Colonic mucosa (tissue), 4 donors: ENCODE results near the gene SLC12A5. TPM values are rescaled to one million over a fixed set of nuclear protein-coding genes. Genes with fewer than 3 reads are reported as not detected.

Source experiments
- DNase-seq: peaks from one replicate; pipeline ENCODE4 v3.0.0-alpha.2; 2020
- H3K27ac ChIP-seq: fragments of 200-600 bp; one replicate; pipeline ENCODE4 v1.8.0; 2021
- H3K27me3 ChIP-seq: fragments of 200-600 bp; one replicate; pipeline ENCODE4 v1.8.0; 2021
- H3K36me3 ChIP-seq: fragments of 200-600 bp; one replicate; pipeline ENCODE4 v1.8.0; 2021
- H3K4me1 ChIP-seq: fragments of 200-600 bp; one replicate; pipeline ENCODE4 v1.8.0; 2021; ENCODE audit warnings: mild to moderate bottlenecking
- H3K4me3 ChIP-seq: fragments of 200-600 bp; one replicate; pipeline ENCODE4 v1.8.0; 2021
- H3K9ac ChIP-seq, 2 donors: one replicate each; pipeline ENCODE4 v1.7.0; 2013; ENCODE audit warnings: control low read depth in 2 of 2, low read depth in 2 of 2, low read length in 2 of 2
- H3K9me3 ChIP-seq: fragments of 200-600 bp; one replicate; pipeline ENCODE4 v1.8.0; 2021
- intact Hi-C: fragments of 100-400 bp; cut with DNase I; formaldehyde crosslinking; loops from one replicate; pipeline ENCODE4 v1.14.1; 2022
- total RNA-seq, 2 donors: library from RNA; stranded (reverse); fragmentation: NEBNext Ultra II Directional in 1 of 2; extraction: Animal tissue kit (Norgen Biotek cat#: 25700) in 1 of 2; gene quantifications; one replicate each; pipeline ENCODE4 v1.2.1, GENCODE V29; 2021
- TF ChIP-seq, protein P1 (sequence below): fragments of 200-600 bp; IDR thresholded peaks from one replicate; pipeline ENCODE4 v1.8.0; 2022; ENCODE audit warnings: antibody characterized with exemption, mild to moderate bottlenecking
- donor health status: healthy.
- donor health status: DM: no; HTN: no; CAD: no.
- donor health status: DM: no; HTN: no; CAD: no.

Gene SLC12A5
- total RNA-seq, 2 donors from 2014 or later: 0.96 TPM; not detected in 1

DNA sequence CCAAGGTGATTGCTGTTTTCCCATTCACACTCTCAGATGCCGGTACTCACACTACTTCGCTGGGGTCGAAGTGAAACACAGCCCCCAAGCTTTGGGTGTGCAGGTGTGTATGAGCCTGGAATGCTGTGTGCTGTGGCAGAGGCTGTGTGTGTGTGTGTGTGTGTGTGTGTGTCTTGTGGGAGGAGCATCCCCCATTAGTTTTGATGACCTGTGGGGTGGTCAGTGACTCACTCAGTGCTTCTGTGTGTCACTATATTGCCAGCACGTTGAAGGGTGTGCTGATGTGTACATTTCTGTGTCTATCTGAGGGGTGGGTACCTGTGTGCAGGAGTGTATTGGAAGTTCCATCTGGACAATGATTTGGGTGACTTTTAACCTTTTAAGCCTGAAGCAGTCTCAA, 5.0 kb upstream of the SLC12A5 start:
- intact Hi-C loops: loop anchor here (5.0 kb wide), 1 partner anchor 153 kb away; no protein-coding TSS in a partner anchor

DNA sequence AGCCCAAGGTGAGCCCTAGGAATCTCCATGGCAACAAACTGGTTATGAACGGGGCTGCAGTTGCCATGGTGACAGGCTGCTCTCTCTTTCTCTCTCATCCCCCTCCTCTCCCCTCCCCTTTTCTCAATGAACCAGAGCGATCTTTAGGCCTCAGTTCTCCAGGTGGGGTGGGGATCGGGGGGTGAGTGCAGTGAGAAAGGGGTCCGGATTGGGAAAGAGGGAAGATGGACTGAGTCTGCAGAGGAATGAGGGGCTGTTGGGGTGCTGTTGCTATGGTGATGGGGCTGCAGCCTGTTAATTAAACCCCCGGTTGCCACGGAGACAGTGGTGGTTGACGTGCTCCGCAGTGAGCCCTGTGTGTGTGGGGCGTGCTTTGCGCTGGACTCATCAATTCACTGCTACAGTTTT, 3.6 kb upstream of the SLC12A5 start:
- Histone ChIP-seq H3K9ac (no peak overlapping the region), H3K4me1 (no peaks in the 10 kb centered on the region), H3K36me3 (no peaks in the 10 kb centered on the region), H3K4me3 (no peak overlapping the region), H3K27me3 (peaks cover 15% of the 10 kb centered on the region), H3K27ac (no peak overlapping the region), H3K9me3 (no peaks in the 10 kb centered on the region)
- no peak for DNase-seq
- intact Hi-C loops: no loop called here
- TF ChIP-seq, protein P1, sequence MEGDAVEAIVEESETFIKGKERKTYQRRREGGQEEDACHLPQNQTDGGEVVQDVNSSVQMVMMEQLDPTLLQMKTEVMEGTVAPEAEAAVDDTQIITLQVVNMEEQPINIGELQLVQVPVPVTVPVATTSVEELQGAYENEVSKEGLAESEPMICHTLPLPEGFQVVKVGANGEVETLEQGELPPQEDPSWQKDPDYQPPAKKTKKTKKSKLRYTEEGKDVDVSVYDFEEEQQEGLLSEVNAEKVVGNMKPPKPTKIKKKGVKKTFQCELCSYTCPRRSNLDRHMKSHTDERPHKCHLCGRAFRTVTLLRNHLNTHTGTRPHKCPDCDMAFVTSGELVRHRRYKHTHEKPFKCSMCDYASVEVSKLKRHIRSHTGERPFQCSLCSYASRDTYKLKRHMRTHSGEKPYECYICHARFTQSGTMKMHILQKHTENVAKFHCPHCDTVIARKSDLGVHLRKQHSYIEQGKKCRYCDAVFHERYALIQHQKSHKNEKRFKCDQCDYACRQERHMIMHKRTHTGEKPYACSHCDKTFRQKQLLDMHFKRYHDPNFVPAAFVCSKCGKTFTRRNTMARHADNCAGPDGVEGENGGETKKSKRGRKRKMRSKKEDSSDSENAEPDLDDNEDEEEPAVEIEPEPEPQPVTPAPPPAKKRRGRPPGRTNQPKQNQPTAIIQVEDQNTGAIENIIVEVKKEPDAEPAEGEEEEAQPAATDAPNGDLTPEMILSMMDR: no peak

More for the DNA sequence above, 5.0 kb upstream of the SLC12A5 start:
- H3K9ac ChIP-seq: no peak overlapping the region
- H3K27me3 ChIP-seq: peaks cover 6% of the 10 kb centered on the region
- H3K4me3 ChIP-seq: no peak overlapping the region
- TF ChIP-seq, protein P1: no peak
- H3K9me3 ChIP-seq: no peaks in the 10 kb centered on the region
- no peaks in the 10 kb centered on the region for H3K36me3 ChIP-seq
- no peak overlapping the region for H3K27ac ChIP-seq
- H3K4me1 ChIP-seq: no peaks in the 10 kb centered on the region
- no peak for DNase-seq

DNA sequence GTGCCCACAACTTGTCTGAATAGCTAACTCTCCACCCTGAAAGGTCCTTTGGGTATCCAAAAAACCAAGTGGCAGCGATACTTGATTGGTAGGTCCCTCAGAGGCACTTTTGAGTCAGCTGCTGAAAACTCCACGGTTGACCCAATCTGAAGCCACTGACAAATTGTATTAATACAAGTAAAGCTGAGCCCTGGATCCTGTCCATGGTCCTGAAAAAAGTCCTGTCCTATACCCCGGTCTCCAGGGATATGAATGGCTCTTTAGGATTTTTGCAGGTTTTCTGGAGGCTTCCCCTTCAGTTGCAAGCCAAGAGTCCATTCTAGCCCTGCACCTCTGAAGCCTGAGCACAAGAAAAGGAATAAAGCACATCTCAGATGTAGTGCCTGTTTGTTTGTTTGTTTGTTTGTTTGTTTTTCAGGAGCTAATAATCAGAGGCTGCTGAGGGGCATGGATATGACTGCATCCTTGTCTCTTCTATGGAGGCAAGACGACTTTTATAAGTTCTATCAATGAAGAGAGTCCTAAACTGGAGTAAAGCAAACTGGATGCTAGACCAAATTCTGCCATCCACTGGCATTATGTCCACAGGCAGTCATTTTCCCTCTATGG, 1.7 kb upstream of the SLC12A5 start:
- TF ChIP-seq, protein P1: no peak
- intact Hi-C loops: no loop called here
- no peak overlapping the region for H3K27ac ChIP-seq
- no peaks in the 10 kb centered on the region for H3K4me1 ChIP-seq
- no peak overlapping the region for H3K4me3 ChIP-seq
- H3K27me3 ChIP-seq: peaks cover 32% of the 10 kb centered on the region
- no peak overlapping the region for H3K9ac ChIP-seq
- H3K36me3 ChIP-seq: no peaks in the 10 kb centered on the region
- peak; percentile 36 for DNase-seq
- H3K9me3 ChIP-seq: no peaks in the 10 kb centered on the region

DNA sequence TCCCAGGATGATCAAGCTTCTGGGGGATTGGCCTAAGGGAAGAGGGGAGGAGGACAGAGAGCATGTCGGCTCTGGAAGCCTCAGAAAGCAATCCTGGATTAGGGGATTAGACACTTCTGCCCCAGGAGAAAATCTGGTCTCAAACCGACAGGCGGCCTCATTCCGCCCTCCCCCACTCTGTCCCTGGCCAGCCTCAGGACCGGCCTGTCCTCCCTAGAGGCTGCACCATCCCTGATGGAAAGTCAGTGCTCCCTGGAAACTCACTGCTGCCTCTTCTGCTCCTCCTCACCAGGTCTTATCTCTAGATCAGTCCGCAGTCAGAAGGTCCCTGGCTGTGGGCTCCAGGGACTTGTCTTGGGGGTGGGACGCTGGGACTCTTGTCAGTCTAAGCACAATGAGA, 905 bp upstream of the SLC12A5 start:
- Histone ChIP-seq H3K27ac (no peak overlapping the region), H3K36me3 (no peaks in the 10 kb centered on the region), H3K27me3 (peaks cover 35% of the 10 kb centered on the region), H3K9ac (no peak overlapping the region), H3K4me1 (no peaks in the 10 kb centered on the region), H3K9me3 (no peaks in the 10 kb centered on the region), H3K4me3 (no peak overlapping the region)
- intact Hi-C loops: no loop called here
- DNase-seq: no peak
- TF ChIP-seq, protein P1: no peak

DNA sequence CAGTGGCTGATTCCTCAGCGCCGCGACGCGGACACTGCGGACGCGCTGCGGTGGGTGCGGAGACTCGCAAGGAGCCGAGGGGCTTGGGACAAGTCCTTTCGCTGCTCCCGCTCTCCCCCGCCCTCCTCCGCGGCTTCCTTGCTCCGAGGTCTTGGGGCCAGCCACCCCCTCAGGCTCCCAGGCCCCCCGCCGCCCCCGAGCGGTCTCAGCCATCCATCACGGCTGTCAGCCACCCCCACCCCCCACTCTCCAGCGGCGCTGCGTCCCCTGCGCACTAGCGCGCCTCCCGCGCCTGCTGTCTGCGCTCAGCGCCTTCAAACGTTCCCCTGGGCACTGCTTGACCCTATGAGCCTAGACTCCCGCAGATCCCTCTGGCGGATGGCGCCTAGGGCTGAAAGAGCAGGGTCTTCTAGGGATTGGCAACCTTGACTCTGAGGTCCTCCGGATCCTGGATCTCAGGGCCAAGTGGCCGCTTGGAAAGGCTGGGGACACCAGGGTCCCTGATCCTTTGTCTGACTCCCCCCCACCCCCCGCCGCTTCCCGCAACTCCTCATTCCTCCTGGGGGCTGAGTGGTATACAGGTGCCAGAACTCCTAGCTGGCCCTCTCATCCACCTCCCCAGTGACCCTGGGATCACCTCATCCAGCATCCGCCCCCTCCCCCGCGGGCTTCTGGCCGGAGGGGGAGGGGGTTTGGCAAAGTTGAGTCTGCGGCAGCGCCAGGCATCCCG, 1.4 kb downstream of the SLC12A5 start:
- no peaks in the 10 kb centered on the region for H3K36me3 ChIP-seq
- intact Hi-C loops: no loop called here
- H3K27ac ChIP-seq: no peak overlapping the region
- no peaks in the 10 kb centered on the region for H3K9me3 ChIP-seq
- no peak overlapping the region for H3K4me3 ChIP-seq
- peaks cover 33% of the 10 kb centered on the region for H3K27me3 ChIP-seq
- no peaks in the 10 kb centered on the region for H3K4me1 ChIP-seq
- no peak for DNase-seq
- TF ChIP-seq, protein P1: no peak
- no peak overlapping the region for H3K9ac ChIP-seq
